Cardiac muscle cell (in vitro differentiated cells and primary cell): ENCODE measurements around the gene RABEP2. TPM values are rescaled to one million over a fixed set of nuclear protein-coding genes. Genes with fewer than 3 reads are reported as not detected.
"Not testable (repeated sequence)": the region's sequence is repeated elsewhere in the genome, so short reads cannot be mapped to it uniquely, and the experiment has no call there.

Experiments
- DNase-seq, 2 donors: peaks; one replicate each; pipeline versions ENCODE4 v3.0.0 to v3.0.0-alpha.2; 2010 to 2017; ENCODE audit warnings: low read depth in 1 of 2, low spot score in 1 of 2
- H3K27ac ChIP-seq: fragments of 200-600 bp; sonication (generic); 2 replicates; pipeline ENCODE4 v1.5.1; 2016
- H3K27me3 ChIP-seq: fragments of 200-600 bp; sonication (generic); 2 replicates; pipeline ENCODE4 v1.6.0; 2016; ENCODE audit warnings: control low read depth
- H3K36me3 ChIP-seq: fragments of 200-600 bp; sonication (generic); 2 replicates; pipeline ENCODE4 v1.5.1; 2016; ENCODE audit warnings: control low read depth
- H3K4me1 ChIP-seq: fragments of 200-600 bp; sonication (generic); 2 replicates; pipeline ENCODE4 v1.8.1; 2017; ENCODE audit warnings: low read depth, mild to moderate bottlenecking, mixed run types
- H3K4me3 ChIP-seq: fragments of 200-600 bp; sonication (generic); 2 replicates; pipeline ENCODE4 v1.5.1; 2016; ENCODE audit warnings: mild to moderate bottlenecking
- H3K9me3 ChIP-seq: fragments of 200-600 bp; sonication (generic); 2 replicates; pipeline ENCODE4 v1.5.1; 2017; ENCODE audit warnings: low read depth, mild to moderate bottlenecking, control low read depth
- CTCF ChIP-seq: IDR thresholded peaks from 2 replicates; pipeline ENCODE4 v1.5.1; 2012; ENCODE audit warnings: low read depth, mild to moderate bottlenecking, low read length
- polyA plus RNA-seq: library from polyadenylated mRNA; unstranded; fragments of >200 nt; fragmentation: Nextera tagmentation; extraction: Ambion mirVana; gene quantifications from 2 replicates; pipeline ENCODE4 v1.2.1, GENCODE V29; 2016
- total RNA-seq: library from RNA; depleted of rRNA; stranded (reverse); fragments of >200 nt; gene quantifications from 2 replicates; pipeline ENCODE4 v1.2.3, GENCODE V29; 2016

RABEP2 gene, protein sequence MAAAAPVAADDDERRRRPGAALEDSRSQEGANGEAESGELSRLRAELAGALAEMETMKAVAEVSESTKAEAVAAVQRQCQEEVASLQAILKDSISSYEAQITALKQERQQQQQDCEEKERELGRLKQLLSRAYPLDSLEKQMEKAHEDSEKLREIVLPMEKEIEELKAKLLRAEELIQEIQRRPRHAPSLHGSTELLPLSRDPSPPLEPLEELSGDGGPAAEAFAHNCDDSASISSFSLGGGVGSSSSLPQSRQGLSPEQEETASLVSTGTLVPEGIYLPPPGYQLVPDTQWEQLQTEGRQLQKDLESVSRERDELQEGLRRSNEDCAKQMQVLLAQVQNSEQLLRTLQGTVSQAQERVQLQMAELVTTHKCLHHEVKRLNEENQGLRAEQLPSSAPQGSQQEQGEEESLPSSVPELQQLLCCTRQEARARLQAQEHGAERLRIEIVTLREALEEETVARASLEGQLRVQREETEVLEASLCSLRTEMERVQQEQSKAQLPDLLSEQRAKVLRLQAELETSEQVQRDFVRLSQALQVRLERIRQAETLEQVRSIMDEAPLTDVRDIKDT
- total RNA-seq, result 74.0 and 87.3 TPM in 2 replicates
- polyA plus RNA-seq, result 30.8 and 34.4 TPM in 2 replicates

DNA sequence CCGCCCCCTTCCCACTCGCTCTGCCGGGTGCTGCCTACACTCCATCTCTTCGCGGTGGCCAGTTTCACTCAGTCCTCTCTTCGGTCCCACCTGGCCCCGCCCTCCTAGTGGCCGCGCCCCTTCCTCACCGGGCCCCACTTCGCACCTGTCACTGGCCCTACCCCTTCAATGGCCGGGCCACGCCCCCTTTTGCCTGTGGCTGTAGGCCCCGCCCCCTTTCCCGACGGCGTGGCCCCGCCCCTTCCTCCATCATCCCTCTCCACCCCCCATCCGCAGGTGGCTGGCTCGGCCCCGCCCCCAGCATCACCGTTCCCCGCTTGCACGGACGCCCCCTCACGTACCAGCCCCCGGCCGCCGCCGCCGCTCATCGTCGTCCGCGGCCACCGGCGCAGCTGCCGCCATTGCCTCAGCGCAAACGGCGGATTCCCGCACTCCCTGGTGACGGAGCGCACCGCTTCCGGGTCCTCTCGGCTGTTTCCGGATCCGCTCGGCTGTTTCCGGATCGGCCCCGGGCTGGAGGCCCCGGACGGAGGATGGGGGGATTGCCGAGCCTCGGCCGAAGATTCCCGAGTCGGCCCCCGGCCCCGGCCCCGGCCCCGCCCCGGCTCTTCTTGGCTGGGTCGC, at the start of gene RABEP2:
Gene RABEP2 (minus strand): TSS at position 477 of the 624 bp plus-strand sequence. CDS start 75 bp downstream, at position 402.
- Histone ChIP-seq H3K27me3 (no peaks in the 10 kb centered on the region), H3K36me3 (no peaks in the 10 kb centered on the region), H3K4me1 (peaks cover 19% of the 10 kb centered on the region), H3K9me3 (no peaks in the 10 kb centered on the region), H3K27ac (peak within 1 kb of the TSS; percentile 93), H3K4me3 (peak within 1 kb of the TSS; percentile 87)
- DNase-seq, result peak; percentile 91 to 94
- no peak for TF ChIP-seq CTCF

DNA sequence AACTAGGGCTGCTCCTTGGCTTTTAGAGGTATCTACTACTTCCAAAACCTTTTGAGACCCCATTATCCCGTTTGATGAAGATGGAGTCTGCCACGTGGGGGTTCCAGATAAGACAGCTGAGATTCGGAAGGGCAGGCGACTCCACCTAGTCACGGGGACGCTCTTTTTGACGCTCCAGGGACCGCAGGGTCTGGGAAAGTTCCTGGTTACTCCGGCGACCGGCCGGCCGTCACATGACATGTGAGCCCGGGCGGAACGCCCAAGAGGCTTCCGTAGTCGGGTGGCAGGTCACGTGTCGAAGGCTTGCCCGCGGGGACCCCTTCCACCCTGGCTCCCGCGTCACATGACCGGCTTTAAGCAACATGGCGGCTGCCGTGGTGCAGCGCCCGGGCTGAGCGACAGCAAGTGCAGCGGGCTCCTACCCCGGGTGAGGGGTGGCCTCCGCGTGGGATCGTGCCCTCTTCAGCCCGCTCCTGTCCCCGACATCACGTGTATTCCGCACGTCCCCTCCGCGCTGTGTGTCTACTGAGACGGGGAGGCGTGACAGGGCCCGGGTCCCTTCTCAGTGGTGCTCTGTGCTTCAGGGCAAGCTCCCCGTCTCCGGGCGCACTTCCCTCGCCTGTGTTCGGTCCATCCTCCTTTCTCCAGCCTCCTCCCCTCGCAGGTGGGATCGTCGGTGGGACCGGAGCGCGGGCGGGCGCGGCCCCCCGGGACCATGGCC, 49.6 kb upstream of the RABEP2 start, which contains the start of gene SPNS1:
Gene SPNS1 (plus strand): TSS at position 342 of the 721 bp plus-strand sequence. CDS start 374 bp downstream, at position 716.
- TF ChIP-seq CTCF, result no peak
- H3K4me1 ChIP-seq, result no peaks in the 10 kb centered on the region
- H3K27ac ChIP-seq, result peak within 1 kb of the TSS; percentile 85
- H3K4me3 ChIP-seq, result peak within 1 kb of the TSS; percentile 81
- H3K9me3 ChIP-seq, result no peaks in the 10 kb centered on the region
- no peaks in the 10 kb centered on the region for H3K27me3 ChIP-seq
- no peaks in the 10 kb centered on the region for H3K36me3 ChIP-seq
- DNase-seq, result peak; percentile 98 to 99

GRCh38 chr16:28974007-28974436, 49.0 kb upstream of the RABEP2 start:
- Histone ChIP-seq H3K4me1 (no peaks in the 10 kb centered on the region), H3K4me3 (peak overlapping the region; percentile 81), H3K27ac (peak overlapping the region; percentile 85), H3K27me3 (no peaks in the 10 kb centered on the region), H3K9me3 (no peaks in the 10 kb centered on the region), H3K36me3 (no peaks in the 10 kb centered on the region)
- peak; percentile 79 to 85 for DNase-seq
- peak; percentile 88 for TF ChIP-seq CTCF

- not testable (repeated sequence) for H3K27ac ChIP-seq, H3K4me1 ChIP-seq, DNase-seq
Measured at GRCh38 chr16:28969696-28970095, 44.7 kb upstream of the RABEP2 start.

GRCh38 chr16:28967156-28967555, 42.1 kb upstream of the RABEP2 start:
- TF ChIP-seq CTCF, result no peak
- Histone ChIP-seq H3K9me3 (no peaks in the 10 kb centered on the region), H3K27me3 (no peaks in the 10 kb centered on the region), H3K4me1 (no peaks in the 10 kb centered on the region), H3K27ac (no peak overlapping the region), H3K36me3 (peaks cover 2% of the 10 kb centered on the region), H3K4me3 (no peak overlapping the region)
- DNase-seq, result no peak

More at GRCh38 chr16:28969696-28970095, 44.7 kb upstream of the RABEP2 start:
- not testable (repeated sequence) for H3K9me3 ChIP-seq, H3K4me3 ChIP-seq, H3K27me3 ChIP-seq, H3K36me3 ChIP-seq
